ENCODE data around the gene CCDC154. TPM values are rescaled to one million over a fixed set of nuclear protein-coding genes. Genes with fewer than 3 reads are reported as not detected.
A peak's percentile ranks its signal among the peaks of the same experiment; 100 is the strongest.
"Not testable (repeated sequence)": the region's sequence is repeated elsewhere in the genome, so short reads cannot be mapped to it uniquely, and the experiment has no call there.

Gene CCDC154
- total RNA-seq, 1 donor from 2014 or later, result not detected

DNA sequence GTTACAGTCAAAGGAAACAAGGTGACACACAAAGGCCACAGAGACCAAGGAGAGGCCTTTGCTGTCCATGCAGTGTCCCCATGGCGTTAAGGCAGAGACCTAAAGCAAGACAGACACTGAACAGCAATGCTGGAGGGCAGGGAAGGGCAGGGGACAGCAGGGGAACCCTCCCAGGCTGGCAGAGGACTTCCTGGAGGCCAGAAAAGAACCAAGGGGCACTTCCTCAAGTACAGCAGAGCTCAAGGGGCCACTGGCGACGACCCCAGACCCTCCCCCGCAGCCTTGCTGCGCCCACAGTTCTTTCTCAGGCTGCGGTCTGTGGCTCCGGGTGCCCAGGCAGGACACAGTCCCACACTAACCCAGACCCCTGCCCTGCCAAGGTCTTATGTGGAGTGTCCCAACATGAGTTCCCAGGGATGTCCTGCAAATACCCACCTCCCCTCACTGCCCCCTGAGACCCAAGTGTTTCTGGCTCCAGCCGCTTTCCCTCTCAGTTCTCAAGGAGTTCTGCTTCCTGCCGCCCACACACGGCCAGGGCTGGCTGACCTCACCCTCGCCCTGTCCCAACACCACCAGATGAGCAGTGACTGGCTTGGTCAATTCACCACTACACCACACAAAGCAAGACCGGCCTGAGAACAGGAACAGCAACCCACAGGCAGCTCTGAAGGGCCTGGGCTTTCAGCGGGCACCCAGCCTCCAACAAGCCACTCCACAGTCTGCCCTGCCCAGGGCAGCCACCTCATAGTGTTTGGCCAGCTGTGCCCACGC lies 26.3 kb upstream of the CCDC154 start:
- TF ChIP-seq, protein P1, sequence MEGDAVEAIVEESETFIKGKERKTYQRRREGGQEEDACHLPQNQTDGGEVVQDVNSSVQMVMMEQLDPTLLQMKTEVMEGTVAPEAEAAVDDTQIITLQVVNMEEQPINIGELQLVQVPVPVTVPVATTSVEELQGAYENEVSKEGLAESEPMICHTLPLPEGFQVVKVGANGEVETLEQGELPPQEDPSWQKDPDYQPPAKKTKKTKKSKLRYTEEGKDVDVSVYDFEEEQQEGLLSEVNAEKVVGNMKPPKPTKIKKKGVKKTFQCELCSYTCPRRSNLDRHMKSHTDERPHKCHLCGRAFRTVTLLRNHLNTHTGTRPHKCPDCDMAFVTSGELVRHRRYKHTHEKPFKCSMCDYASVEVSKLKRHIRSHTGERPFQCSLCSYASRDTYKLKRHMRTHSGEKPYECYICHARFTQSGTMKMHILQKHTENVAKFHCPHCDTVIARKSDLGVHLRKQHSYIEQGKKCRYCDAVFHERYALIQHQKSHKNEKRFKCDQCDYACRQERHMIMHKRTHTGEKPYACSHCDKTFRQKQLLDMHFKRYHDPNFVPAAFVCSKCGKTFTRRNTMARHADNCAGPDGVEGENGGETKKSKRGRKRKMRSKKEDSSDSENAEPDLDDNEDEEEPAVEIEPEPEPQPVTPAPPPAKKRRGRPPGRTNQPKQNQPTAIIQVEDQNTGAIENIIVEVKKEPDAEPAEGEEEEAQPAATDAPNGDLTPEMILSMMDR (conservative IDR thresholded peaks at IDR 0.05; ENCODE audit: low read depth, low read length), result no peak
- DNase-seq (ENCODE audit: low read depth), result no peak
- peak overlapping the region; percentile 6 for H3K4me3 ChIP-seq (ENCODE audit: low read depth, low read length)

DNA sequence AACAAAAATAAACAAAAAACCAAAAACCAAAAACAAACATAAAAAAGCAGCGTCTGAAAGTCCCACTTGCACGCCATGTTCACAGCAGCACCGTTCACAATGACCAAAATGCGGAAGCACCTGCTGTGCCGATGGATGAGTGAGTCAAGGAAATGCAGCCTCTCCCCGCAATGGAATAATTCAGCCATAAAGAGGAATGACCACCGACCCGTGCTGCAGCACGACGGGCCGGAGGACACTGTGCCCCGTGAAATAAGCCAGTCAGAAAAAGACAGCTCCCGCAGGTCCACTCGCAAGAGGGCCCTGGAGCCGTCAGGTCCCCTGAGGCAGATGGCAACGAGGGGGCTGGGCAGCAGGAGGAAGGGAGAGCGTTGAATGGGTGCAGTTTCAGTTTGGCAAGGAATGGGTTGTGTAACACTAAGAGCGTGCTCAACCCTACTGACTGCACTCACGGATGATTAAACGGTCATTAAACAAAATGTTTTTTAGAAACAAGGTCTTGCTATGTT lies 25.4 kb upstream of the CCDC154 start:
- TF ChIP-seq, protein P1 (conservative IDR thresholded peaks at IDR 0.05; ENCODE audit: low read depth, low read length), result no peak
- H3K4me3 ChIP-seq (ENCODE audit: low read depth, low read length), result peak overlapping the region; percentile 21
- no peak for DNase-seq (ENCODE audit: low read depth)

DNA sequence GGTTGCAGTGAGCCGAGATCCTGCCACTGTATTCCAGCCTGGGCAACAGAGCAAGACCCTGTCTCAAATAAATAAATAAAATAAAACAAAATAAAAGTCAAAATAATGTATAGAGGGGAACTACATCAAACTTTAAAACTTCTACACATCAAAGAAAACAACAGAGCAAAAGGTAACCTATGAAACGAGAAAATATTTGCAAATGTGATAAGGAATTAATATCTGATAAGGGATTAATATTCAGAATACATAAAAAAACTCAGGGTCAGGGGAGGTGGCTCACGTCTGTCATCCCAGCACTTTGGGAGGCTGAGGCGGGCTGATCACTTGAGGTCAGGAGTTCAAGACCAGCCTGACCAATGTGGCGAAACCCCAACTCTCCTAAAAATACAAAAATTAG lies 24.8 kb upstream of the CCDC154 start:
- not testable (repeated sequence) for H3K4me3 ChIP-seq (ENCODE audit: low read depth, low read length); DNase-seq (ENCODE audit: low read depth)

DNA sequence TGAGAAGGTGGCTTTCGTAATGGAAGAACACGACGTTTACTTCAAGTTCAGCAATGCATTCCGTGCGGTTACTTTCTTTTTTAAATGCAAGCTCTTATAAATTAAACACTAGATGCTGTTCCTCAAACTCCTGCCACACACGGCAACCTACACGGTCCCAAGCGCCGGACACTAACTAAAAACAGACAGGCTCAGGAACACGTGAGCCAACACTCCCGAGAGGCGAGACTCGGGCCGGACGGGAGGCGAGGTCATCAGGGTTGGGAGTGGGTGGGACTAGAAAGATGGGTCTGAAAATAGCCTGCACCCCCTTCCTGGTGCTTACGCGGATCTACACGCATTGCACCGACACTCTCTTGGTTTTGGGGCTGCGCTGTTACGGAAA lies 24.1 kb upstream of the CCDC154 start:
- DNase-seq (ENCODE audit: low read depth), result no peak
- TF ChIP-seq, protein P1 (conservative IDR thresholded peaks at IDR 0.05; ENCODE audit: low read depth, low read length), result no peak
- H3K4me3 ChIP-seq (ENCODE audit: low read depth, low read length), result no peak overlapping the region

DNA sequence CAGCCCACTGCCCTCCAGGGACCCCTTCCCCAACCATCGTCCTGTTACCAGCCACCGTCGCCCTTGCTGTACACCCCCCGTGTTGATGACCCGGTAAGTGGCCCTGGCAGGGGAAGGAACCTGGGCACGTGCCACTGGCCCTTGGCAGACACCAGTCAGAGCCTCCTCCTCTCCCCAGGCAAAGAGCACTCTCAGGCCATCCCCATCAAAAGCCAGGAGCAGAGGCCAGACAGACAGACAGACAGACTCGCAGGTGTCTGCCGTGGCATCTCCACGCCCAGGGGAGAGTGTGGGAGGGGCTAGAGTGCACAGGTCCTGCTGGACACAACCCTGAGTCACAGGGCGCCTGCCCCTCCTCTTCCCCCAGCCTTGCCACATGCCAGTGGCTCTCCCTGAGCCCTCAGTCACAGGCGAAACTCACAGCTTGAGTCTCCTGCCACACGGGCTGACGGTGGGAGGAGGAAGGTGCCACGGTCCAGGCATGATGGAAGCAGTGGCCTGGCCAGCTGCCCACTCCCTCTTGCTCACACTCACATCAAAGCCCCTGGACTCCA lies 22.7 kb upstream of the CCDC154 start:
- TF ChIP-seq, protein P1 (conservative IDR thresholded peaks at IDR 0.05; ENCODE audit: low read depth, low read length), result no peak
- DNase-seq (ENCODE audit: low read depth), result no peak
- no peak overlapping the region for H3K4me3 ChIP-seq (ENCODE audit: low read depth, low read length)

DNA sequence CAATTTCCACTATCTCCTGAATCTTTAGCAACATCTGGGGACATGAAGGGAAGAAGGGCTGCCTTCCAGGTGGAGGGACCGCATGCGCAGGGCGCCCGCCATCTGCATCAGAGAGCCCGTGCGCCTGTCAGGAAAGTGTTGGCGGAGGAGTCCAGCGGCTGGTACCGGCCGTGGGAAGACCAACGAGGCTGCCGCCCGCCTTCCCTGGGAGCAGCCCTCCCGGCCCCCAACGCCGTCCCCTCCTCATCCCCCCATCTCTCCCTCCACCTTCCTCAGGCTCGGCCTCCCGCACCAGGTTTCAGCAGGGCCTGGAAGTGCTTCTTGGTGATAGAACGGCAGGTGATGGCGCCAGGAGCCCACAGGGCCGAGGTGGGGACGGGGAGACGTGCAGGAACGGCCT lies 21.7 kb upstream of the CCDC154 start:
- H3K4me3 ChIP-seq (ENCODE audit: low read depth, low read length), result no peak overlapping the region
- no peak for DNase-seq (ENCODE audit: low read depth)
- TF ChIP-seq, protein P1 (conservative IDR thresholded peaks at IDR 0.05; ENCODE audit: low read depth, low read length), result no peak

DNA sequence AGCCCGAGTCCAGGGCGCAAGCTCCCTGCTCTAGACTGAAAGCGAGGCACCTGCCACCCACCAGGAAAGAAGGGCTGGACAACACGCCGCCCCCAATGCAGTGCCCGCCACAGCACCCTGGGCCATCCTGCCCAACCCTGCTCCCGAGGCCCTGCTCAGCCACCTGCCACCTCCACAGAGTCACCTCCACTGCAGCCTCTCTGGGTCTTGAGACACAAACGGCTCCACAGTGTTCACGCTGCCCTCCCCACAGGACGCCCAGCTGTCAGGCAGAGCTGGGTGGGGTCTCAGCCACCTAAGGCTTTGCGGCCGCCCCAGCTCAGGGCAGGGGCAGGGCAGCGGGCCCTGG lies 21.2 kb upstream of the CCDC154 start:
- TF ChIP-seq, protein P1 (conservative IDR thresholded peaks at IDR 0.05; ENCODE audit: low read depth, low read length), result no peak
- DNase-seq (ENCODE audit: low read depth), result no peak
- H3K4me3 ChIP-seq (ENCODE audit: low read depth, low read length), result no peak overlapping the region
